Cardiac muscle cell (in vitro differentiated cells and primary cell): ENCODE data around the gene MKLN1. TPM values are rescaled to one million over a fixed set of nuclear protein-coding genes. Genes with fewer than 3 reads are reported as not detected.
"Not testable (repeated sequence)": the region's sequence is repeated elsewhere in the genome, so short reads cannot be mapped to it uniquely, and the experiment has no call there.

Experiments
- DNase-seq, 2 donors: peaks; one replicate each; pipeline versions ENCODE4 v3.0.0 to v3.0.0-alpha.2; 2010 to 2017; ENCODE audit warnings: low read depth in 1 of 2, low spot score in 1 of 2
- H3K27ac ChIP-seq: fragments of 200-600 bp; sonication (generic); 2 replicates; pipeline ENCODE4 v1.5.1; 2016
- H3K27me3 ChIP-seq: fragments of 200-600 bp; sonication (generic); 2 replicates; pipeline ENCODE4 v1.6.0; 2016; ENCODE audit warnings: control low read depth
- H3K36me3 ChIP-seq: fragments of 200-600 bp; sonication (generic); 2 replicates; pipeline ENCODE4 v1.5.1; 2016; ENCODE audit warnings: control low read depth
- H3K4me1 ChIP-seq: fragments of 200-600 bp; sonication (generic); 2 replicates; pipeline ENCODE4 v1.8.1; 2017; ENCODE audit warnings: low read depth, mild to moderate bottlenecking, mixed run types
- H3K4me3 ChIP-seq: fragments of 200-600 bp; sonication (generic); 2 replicates; pipeline ENCODE4 v1.5.1; 2016; ENCODE audit warnings: mild to moderate bottlenecking
- H3K9me3 ChIP-seq: fragments of 200-600 bp; sonication (generic); 2 replicates; pipeline ENCODE4 v1.5.1; 2017; ENCODE audit warnings: low read depth, mild to moderate bottlenecking, control low read depth
- CTCF ChIP-seq: IDR thresholded peaks from 2 replicates; pipeline ENCODE4 v1.5.1; 2012; ENCODE audit warnings: low read depth, mild to moderate bottlenecking, low read length
- polyA plus RNA-seq: library from polyadenylated mRNA; unstranded; fragments of >200 nt; fragmentation: Nextera tagmentation; extraction: Ambion mirVana; gene quantifications from 2 replicates; pipeline ENCODE4 v1.2.1, GENCODE V29; 2016
- total RNA-seq: library from RNA; depleted of rRNA; stranded (reverse); fragments of >200 nt; gene quantifications from 2 replicates; pipeline ENCODE4 v1.2.3, GENCODE V29; 2016

Gene MKLN1
- total and polyA plus RNA-seq, 2 experiments from 2014 or later = 26.2 to 35.5 TPM

- Histone ChIP-seq H3K27me3 (no peaks in the 10 kb centered on the region), H3K36me3 (peaks cover 21% of the 10 kb centered on the region), H3K27ac (no peak overlapping the region), H3K9me3 (no peaks in the 10 kb centered on the region), H3K4me1 (no peaks in the 10 kb centered on the region), H3K4me3 (no peak overlapping the region)
- DNase-seq = peak in 1 of 2 donors; percentile 47
- no peak for TF ChIP-seq CTCF
These were observed 98.3 kb downstream of the MKLN1 start for GRCh38 chr7:131425992-131426391.

DNA sequence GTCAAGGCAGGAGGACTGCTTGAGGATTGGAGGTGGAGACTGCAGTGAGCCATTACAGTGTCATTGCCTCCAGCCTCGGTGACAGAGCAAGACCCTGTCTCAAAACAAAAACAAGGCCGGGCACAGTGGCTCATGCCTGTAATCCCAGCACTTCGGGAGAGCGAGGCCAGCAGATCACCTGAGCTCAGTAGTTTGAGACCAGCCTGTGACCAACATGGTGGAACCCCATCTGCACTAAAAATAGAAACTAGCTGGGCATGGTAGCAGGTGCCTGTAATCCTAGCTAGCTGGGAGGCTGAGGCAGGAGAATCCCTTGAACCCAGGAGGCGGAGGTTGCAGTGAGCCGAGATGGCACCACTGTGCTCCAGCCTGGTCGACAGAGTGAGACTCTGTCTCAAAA lies 103.2 kb downstream of the MKLN1 start:
- not testable (repeated sequence) for H3K4me3 ChIP-seq
- peaks cover 18% of the 10 kb centered on the region for H3K36me3 ChIP-seq

GRCh38 chr7:131431289-131431688 lies 103.6 kb downstream of the MKLN1 start:
- no peak overlapping the region for H3K27ac ChIP-seq
- H3K27me3 ChIP-seq = no peaks in the 10 kb centered on the region
- H3K36me3 ChIP-seq = peaks cover 18% of the 10 kb centered on the region
- no peaks in the 10 kb centered on the region for H3K9me3 ChIP-seq
- H3K4me1 ChIP-seq = no peaks in the 10 kb centered on the region
- TF ChIP-seq CTCF = no peak
- peak in 1 of 2 donors; percentile 71 for DNase-seq
- H3K4me3 ChIP-seq = no peak overlapping the region

More for the DNA sequence above, 103.2 kb downstream of the MKLN1 start:
- not testable (repeated sequence) for H3K4me1 ChIP-seq, DNase-seq, H3K27ac ChIP-seq, H3K27me3 ChIP-seq, H3K9me3 ChIP-seq

- H3K36me3 ChIP-seq = peaks cover 18% of the 10 kb centered on the region
- DNase-seq = no peak
These were observed 104.1 kb downstream of the MKLN1 start for GRCh38 chr7:131431756-131432155.

GRCh38 chr7:131436384-131436783 lies 108.7 kb downstream of the MKLN1 start:
- Histone ChIP-seq H3K9me3 (no peaks in the 10 kb centered on the region), H3K4me3 (no peak overlapping the region), H3K4me1 (no peaks in the 10 kb centered on the region), H3K36me3 (peaks cover 15% of the 10 kb centered on the region), H3K27me3 (no peaks in the 10 kb centered on the region), H3K27ac (no peak overlapping the region)
- no peak for TF ChIP-seq CTCF
- DNase-seq = peak in 1 of 2 donors; percentile 79

More at GRCh38 chr7:131431756-131432155, 104.1 kb downstream of the MKLN1 start:
- Histone ChIP-seq H3K27ac (no peak overlapping the region), H3K9me3 (no peaks in the 10 kb centered on the region), H3K4me1 (no peaks in the 10 kb centered on the region), H3K4me3 (no peak overlapping the region), H3K27me3 (no peaks in the 10 kb centered on the region)
- no peak for TF ChIP-seq CTCF

GRCh38 chr7:131438969-131439368 lies 111.3 kb downstream of the MKLN1 start:
- H3K4me3 ChIP-seq = no peak overlapping the region
- H3K9me3 ChIP-seq = no peaks in the 10 kb centered on the region
- H3K36me3 ChIP-seq = peaks cover 23% of the 10 kb centered on the region
- no peak for DNase-seq
- H3K27me3 ChIP-seq = no peaks in the 10 kb centered on the region
- H3K4me1 ChIP-seq = no peaks in the 10 kb centered on the region
- H3K27ac ChIP-seq = no peak overlapping the region
- no peak for TF ChIP-seq CTCF
